Embryonic facial prominence (tissue), 1 donor: Measurements from ENCODE around the gene PRR23E.

Experiments
- DNase-seq: peaks from one replicate; pipeline ENCODE4 v3.0.0-alpha.2; 2016; ENCODE audit errors: extremely low spot score

PRR23E gene

GRCh38 chr3:127184870-127185216 lies 8.1 kb upstream of the PRR23E start:
- no peak for DNase-seq

- no peak for DNase-seq
Observed at GRCh38 chr3:127185268-127185667, 7.7 kb upstream of the PRR23E start.

- no peak for DNase-seq
Observed at GRCh38 chr3:127185962-127186674, 6.8 kb upstream of the PRR23E start.

DNA sequence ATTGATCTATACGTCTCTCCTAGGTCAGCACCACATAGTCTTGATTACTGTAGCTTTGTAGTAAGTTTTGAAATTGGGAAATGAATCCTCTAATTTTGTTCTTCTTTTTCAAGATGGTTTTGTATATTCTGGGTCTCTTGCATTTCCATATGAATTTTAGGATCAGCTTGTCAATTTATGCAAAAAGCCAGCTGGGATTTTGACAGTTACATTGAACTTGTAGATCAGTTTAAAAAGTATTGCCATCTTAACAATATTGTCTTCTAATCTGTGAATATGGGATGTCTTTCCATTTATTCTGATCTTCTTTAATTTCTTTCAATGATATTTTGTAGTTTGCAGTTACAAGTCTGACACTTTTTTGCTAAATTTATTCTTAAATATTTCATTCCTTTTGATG lies 5.6 kb upstream of the PRR23E start:
- DNase-seq = no peak

DNA sequence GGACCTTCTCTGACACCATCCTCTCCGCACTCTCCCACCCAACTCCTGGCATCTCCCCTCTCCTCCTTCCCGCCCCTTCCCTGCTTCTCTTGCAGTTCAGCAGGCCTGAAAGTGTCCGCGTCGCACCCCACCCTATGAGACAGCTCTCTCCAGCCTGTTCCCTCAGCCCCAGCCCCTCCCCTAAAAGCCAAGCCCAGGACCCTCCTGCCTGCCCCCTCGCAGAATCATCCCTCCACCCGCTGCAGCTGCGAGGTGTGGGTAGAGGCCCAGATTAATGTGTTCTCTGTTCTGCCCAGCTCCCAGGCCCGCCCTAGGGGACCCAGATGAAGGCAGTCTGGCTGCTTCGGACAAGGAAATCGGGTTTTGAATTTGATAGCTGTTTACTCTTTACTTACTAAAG lies 410 bp downstream of the PRR23E start:
- DNase-seq = no peak

DNA sequence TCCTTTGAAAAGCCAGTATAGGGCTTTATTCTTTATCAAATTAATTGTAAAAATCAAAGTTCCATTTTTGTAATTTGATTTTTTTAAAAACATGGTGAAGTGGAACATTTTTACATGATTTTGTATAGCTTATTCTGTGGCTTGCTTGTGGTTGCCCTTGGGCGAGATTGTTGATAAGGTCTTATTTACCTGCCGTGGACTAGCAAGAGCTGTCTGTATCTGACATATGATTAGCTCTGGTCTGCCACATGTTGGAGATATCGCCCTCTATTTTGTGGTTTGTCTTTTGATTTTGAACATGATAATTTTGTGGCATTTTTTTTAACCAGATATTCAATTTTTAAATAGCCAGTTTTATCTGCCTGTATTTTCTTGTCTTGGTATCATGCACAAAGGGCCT lies 844 bp downstream of the PRR23E start:
- DNase-seq = no peak

- no peak for DNase-seq
Observed at GRCh38 chr3:127194601-127195187, 1.8 kb downstream of the PRR23E start.

DNA sequence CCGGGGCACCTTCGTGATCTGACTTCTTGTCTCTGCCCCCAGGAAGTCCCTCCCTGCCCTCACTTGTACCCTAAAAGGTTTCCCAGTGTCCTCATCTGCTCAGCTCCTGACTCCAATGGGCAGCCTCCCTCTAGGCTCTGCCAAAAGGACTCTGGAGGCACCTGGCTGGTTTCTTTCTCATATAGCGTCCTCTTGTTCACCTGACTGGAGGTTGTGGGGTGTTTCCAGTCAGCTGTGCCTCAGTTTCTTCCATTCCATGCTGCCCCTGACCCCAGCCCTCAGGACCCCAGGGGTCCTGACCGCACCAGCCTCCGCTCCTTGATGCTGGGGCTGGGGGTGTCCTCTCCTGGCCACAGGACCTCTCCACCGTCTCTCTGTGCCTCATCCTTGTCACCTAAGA lies 2.5 kb downstream of the PRR23E start:
- no peak for DNase-seq

GRCh38 chr3:127196002-127196401 lies 3.1 kb downstream of the PRR23E start:
- DNase-seq = no peak

DNA sequence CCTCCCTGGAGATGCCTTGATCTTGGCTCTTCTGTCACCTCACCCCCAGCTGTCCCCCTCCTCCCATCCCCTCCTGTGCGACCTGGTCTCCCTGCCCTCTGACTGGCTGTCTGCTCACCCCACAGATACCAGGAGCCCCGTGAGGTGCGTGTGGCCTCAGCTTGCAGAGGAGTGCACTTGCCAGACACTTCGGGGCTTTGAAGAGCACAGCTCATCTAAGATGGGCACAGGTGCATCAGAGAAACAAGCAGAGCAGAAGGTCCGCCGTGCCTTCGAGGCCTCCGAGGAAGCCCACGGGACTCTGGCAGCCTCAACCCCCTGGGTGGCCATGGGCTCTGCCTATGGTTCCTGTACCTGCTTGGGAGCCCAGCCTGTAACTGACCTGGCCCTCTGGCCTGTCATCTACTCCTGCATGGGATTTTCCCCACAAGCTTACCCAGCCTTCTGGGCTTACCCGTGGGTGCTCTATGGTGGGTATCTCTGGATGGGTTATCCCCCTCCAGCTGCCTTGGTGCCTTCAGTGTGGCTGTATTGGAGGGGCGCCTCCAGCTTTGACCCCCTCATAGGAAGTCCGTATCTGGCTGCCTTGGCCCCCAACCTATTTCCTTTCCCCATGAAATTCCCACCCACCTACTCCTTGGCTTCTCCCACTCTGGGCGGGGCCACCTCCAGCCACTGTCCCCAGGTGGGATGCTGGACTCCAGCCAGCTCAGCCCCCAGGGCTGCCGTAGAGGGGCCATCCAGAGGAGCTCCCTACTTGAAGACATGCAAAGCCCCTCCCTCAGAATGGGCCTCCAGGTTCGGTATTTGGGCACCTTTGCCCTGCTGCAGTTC lies 3.8 kb downstream of the PRR23E start:
- DNase-seq = no peak

GRCh38 chr3:127197300-127198189 lies 4.6 kb downstream of the PRR23E start:
- DNase-seq = no peak

DNA sequence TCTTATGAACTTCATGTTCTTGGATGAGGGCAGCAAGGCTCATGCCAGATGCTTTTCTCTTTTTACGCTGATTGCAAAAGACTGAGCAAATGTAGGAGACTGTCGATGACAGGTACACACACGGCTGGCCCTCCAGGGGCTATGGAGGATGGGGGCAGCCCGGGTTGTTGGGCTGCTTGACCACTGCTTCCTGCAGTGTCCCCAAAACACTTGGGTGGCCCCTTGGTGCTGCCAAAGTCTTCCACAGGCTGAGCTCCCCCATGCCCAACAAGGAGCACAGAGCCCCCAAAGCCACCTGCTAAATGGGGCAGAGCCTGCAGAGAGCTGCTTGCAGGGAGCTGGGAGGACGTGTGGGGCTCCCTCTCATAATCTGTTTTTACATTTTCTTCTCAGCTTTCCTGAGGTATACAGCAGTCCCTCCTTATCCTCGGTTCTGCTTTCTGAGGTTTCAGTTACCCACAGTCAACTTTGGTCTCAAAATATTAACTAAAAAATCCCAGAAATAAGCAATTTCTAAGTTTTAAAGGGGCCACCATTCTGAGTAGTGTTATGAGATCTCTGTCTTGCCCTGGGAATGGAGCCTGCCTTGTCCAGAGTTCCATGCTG lies 7.3 kb downstream of the PRR23E start:
- DNase-seq = no peak

DNA sequence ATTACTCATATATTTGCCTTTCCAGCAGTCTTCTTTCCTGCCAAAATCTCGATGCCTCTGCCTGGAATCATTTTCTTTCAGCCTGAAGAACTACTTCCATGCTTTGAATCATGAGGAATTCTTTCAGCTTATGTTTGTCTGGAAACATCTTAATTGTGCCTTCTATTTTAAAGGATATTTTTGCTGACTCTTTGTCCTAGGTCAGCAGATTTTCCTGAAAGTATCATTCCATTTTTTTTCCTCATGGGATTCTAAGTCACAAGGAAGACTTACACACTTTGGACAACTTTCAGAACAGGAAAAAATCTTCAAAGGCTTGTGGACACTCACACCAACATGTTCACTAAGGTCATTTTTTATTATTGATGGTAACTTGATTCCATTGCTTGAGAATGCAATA lies 10.1 kb downstream of the PRR23E start:
- DNase-seq = no peak

- no peak for DNase-seq
Observed at GRCh38 chr3:127204841-127205582, 12.1 kb downstream of the PRR23E start.

- no peak for DNase-seq
Observed at GRCh38 chr3:127206154-127206553, 13.2 kb downstream of the PRR23E start.

DNA sequence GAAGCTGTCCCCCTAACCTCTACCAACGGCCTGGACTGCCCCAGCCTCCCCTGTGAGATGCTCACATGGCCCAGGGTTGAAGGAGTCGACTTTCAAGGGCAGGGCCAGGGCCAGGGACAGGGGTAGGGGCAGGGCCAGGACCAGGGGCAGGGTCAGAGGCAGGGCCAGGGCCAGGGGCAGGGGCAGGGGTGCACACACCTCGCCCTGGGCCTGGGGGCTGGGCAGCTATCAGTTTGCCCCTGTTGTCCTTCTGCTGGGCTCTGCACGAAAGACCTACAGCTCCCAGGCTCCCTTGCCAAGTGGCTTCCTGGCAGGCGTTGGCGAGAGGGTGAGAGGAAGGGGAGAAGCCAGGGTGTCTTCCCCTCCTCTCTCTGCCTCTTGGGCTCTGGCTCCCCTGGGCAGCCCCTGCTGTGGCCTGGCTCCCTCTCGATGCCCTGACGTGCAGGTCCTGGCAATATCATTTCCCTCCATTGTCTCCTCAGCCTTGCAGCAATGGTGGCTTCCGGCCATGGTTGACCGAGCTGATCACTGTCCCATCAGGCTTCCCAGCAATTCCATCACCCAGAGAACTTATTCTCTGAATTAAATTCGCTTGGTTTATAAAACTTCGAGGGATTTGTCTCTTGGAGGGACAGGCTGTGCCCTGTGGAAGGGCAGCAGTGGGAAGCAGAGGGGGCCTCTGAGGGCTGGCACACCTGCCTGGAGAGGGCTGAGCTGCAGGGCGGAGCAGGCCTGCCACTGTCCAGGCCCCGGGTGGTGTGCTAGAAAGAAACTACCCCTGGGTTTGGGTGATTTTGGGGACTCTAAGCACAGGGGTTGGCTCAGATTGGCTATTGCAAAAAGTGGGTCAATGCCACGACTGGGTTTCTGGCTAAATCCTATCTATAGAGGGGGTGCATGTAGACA lies 13.9 kb downstream of the PRR23E start:
- no peak for DNase-seq

- no peak for DNase-seq
Observed at GRCh38 chr3:127207727-127208482, 15.0 kb downstream of the PRR23E start.

DNA sequence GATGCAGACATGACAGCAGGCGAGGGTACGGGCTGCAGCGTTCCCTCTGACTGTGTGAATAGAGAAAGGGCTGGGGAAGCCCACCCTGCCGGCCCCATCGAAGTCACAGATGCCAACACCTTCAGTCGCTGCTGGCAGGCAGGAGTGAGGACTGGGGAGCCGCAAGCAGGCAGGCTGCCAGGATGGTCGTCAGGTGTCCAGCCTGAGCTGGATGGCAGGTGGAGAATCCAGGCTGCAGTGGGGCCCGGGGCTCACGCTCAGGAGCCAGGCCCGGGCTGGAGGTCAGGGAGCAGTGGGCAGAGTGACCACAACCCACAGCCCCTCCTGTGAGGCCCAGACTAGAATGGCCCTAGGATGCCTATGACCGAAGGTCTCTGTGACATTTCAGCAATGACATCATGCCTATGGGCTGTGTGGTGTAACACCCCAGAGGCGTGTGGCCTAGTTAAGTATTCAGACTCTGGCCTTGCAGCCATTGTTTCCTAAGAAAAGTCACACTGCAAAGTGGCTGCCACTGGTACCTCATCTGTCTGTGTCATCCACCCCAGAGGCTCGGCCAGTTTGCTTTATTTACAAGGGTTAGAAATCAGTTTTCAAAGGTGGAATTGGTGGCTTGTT lies 15.7 kb downstream of the PRR23E start:
- DNase-seq = no peak
